B cell (primary cell): Measurements from ENCODE around the gene AGFG2. TPM values are rescaled to one million over a fixed set of nuclear protein-coding genes. Genes with fewer than 3 reads are reported as not detected.
A peak's percentile ranks its signal among the peaks of the same experiment; 100 is the strongest.

Experiments
- ATAC-seq: fragments of 200-7000 bp; cut with Tn5 transposase; one replicate; pipeline ENCODE4 v1.10.0; 2021; ENCODE audit warnings: low read depth, mild to moderate bottlenecking, moderate number of reproducible peaks, moderate library complexity
- CTCF ChIA-PET: fragments of 350-600 bp; sonication (Branson Sonifier 250); formaldehyde crosslinking; loops from one replicate; lab custom pipeline; 2021; ENCODE audit warnings: antibody characterized with exemption, inconsistent platforms; lab: Charles Lee
- POLR2A ChIA-PET: fragments of 350-600 bp; sonication (Branson Sonifier 250); formaldehyde crosslinking; loops from one replicate; lab custom pipeline; 2021; ENCODE audit warnings: antibody characterized with exemption; lab: Charles Lee
- DNase-seq: peaks from one replicate; pipeline ENCODE4 v3.0.0; 2013
- H2AFZ ChIP-seq: 2 replicates; pipeline ENCODE4 v1.6.1; 2012; ENCODE audit warnings: mild to moderate bottlenecking, low read depth, low read length; ENCODE audit not compliant: insufficient read depth, poor library complexity, severe bottlenecking
- H3K27ac ChIP-seq, 2 donors: 1 replicate in 1 of 2; 2 replicates in 1 of 2; pipeline ENCODE4 v1.5.1; 2012 to 2013; ENCODE audit warnings: low read length in 2 of 2, mild to moderate bottlenecking in 2 of 2, moderate library complexity in 1 of 2
- H3K27me3 ChIP-seq, 4 experiments: fragments of 200-600 bp in 1 of 4; sonication (generic) in 1 of 4; replicated peaks in 1 of 4; 1 replicate in 2 of 4; 2 replicates in 2 of 4; pipeline versions ENCODE4 v1.6.1 to v1.7.0; 2013 to 2016; ENCODE audit warnings: low read length in 3 of 4, mild to moderate bottlenecking in 2 of 4, mixed read lengths in 1 of 4, moderate library complexity in 1 of 4; ENCODE audit not compliant: insufficient read depth in 4 of 4, control insufficient read depth in 3 of 4; ENCODE audit errors: control extremely low read depth in 1 of 4
- H3K36me3 ChIP-seq, 2 experiments: replicated peaks in 1 of 2; 1 replicate in 1 of 2; 2 replicates in 1 of 2; pipeline versions ENCODE4 v1.6.1 to v1.7.1; 2013; ENCODE audit warnings: low read length in 1 of 2; ENCODE audit not compliant: insufficient read depth in 2 of 2, control insufficient read depth in 1 of 2; ENCODE audit errors: control extremely low read depth in 1 of 2, extremely low read depth in 1 of 2
- H3K4me1 ChIP-seq, 2 donors: fragments of 200-600 bp in 1 of 2; sonication (generic) in 1 of 2; 1 replicate in 1 of 2; 2 replicates in 1 of 2; pipeline versions ENCODE4 v1.5.1 to v1.6.1; 2013 to 2017; ENCODE audit warnings: low read length in 2 of 2; ENCODE audit not compliant: control insufficient read depth in 2 of 2, insufficient read depth in 2 of 2
- H3K4me2 ChIP-seq: replicated peaks from 2 replicates; pipeline ENCODE3; 2012; ENCODE audit warnings: mild to moderate bottlenecking, low read depth, low read length; ENCODE audit not compliant: poor library complexity, severe bottlenecking
- H3K4me3 ChIP-seq, 5 experiments: fragments of 200-600 bp in 1 of 5; sonication (generic) in 1 of 5; 1 replicate in 3 of 5; 2 replicates in 2 of 5; pipeline versions ENCODE4 v1.5.1 to v1.7.0; 2011 to 2016; ENCODE audit warnings: low read length in 4 of 5, mild to moderate bottlenecking in 4 of 5, low read depth in 2 of 5, control low read depth in 1 of 5, moderate library complexity in 1 of 5; ENCODE audit not compliant: insufficient read depth in 1 of 5; ENCODE audit errors: control extremely low read depth in 1 of 5, extremely low read depth in 1 of 5
- H3K79me2 ChIP-seq: fragments of 200-600 bp; sonication (generic); one replicate; pipeline ENCODE4 v1.6.0; 2016; ENCODE audit warnings: low read length; ENCODE audit not compliant: control insufficient read depth, insufficient read depth
- H3K9ac ChIP-seq: fragments of 200-600 bp; sonication (generic); 2 replicates; pipeline ENCODE4 v1.6.1; 2017; ENCODE audit warnings: mild to moderate bottlenecking, low read length, moderate library complexity
- H3K9me3 ChIP-seq, 3 donors: one replicate each; pipeline versions ENCODE4 v1.6.1 to v1.7.1; 2013; ENCODE audit warnings: low read length in 2 of 3; ENCODE audit not compliant: control insufficient read depth in 2 of 3, insufficient read depth in 1 of 3; ENCODE audit errors: control extremely low read depth in 1 of 3
- H4K20me1 ChIP-seq: 2 replicates; pipeline ENCODE4 v1.6.0; 2012; ENCODE audit warnings: mild to moderate bottlenecking, low read length; ENCODE audit not compliant: insufficient read depth, control insufficient read depth, poor library complexity, severe bottlenecking
- H3K27ac Mint-ChIP-seq: one replicate; pipeline ENCODE4 v1.8.0; 2021; ENCODE audit warnings: mixed read lengths
- H3K27me3 Mint-ChIP-seq: one replicate; pipeline ENCODE4 v1.8.0; 2021; ENCODE audit warnings: mixed read lengths
- H3K4me1 Mint-ChIP-seq: one replicate; pipeline ENCODE4 v1.8.0; 2021; ENCODE audit warnings: mixed read lengths
- H3K4me3 Mint-ChIP-seq: one replicate; pipeline ENCODE4 v1.8.0; 2021; ENCODE audit warnings: mixed read lengths
- H3K9me3 Mint-ChIP-seq: one replicate; pipeline ENCODE4 v1.8.0; 2022; ENCODE audit warnings: mixed read lengths; ENCODE audit not compliant: insufficient read depth
- EZH2 ChIP-seq: IDR thresholded peaks from 2 replicates; pipeline ENCODE4 v1.6.1; 2012; ENCODE audit warnings: borderline replicate concordance, low read depth, mild to moderate bottlenecking, moderate library complexity, low read length; ENCODE audit not compliant: insufficient read depth, poor library complexity, severe bottlenecking
- WGBS: methylation state at CpG from one replicate; pipeline ENCODE4 v1.1.5; 2013; ENCODE audit warnings: missing lambda C conversion rate; ENCODE audit not compliant: insufficient coverage; 5-methylcytosine and 5-hydroxymethylcytosine counted together
- intact Hi-C: fragments of 100-400 bp; cut with micrococcal nuclease; formaldehyde crosslinking; loops from one replicate; pipeline ENCODE4 v1.10.0; 2022
- polyA plus RNA-seq: library from polyadenylated mRNA; depleted of rRNA; stranded (reverse); fragments of >200 nt; gene quantifications from 2 replicates; pipeline ENCODE4 v1.2.3, GENCODE V29; 2012
- total RNA-seq, 2 donors: library from RNA; stranded (reverse); fragments of 120-200 nt in 1 of 2; gene quantifications; 1 replicate in 1 of 2; 2 replicates in 1 of 2; pipeline versions ENCODE4 v1.2.3 to v1.2.4, GENCODE V29; 2013 to 2022
- TF ChIP-seq, protein P1 (sequence below): fragments of 200-600 bp; IDR thresholded peaks from one replicate; pipeline ENCODE4 v1.8.0; 2022; ENCODE audit warnings: antibody characterized with exemption, mild to moderate bottlenecking

The AGFG2 gene
- total and polyA plus RNA-seq, 2 donors (not counting 1 experiment from before 2014, with no cell fraction given), result 11.0 TPM

DNA sequence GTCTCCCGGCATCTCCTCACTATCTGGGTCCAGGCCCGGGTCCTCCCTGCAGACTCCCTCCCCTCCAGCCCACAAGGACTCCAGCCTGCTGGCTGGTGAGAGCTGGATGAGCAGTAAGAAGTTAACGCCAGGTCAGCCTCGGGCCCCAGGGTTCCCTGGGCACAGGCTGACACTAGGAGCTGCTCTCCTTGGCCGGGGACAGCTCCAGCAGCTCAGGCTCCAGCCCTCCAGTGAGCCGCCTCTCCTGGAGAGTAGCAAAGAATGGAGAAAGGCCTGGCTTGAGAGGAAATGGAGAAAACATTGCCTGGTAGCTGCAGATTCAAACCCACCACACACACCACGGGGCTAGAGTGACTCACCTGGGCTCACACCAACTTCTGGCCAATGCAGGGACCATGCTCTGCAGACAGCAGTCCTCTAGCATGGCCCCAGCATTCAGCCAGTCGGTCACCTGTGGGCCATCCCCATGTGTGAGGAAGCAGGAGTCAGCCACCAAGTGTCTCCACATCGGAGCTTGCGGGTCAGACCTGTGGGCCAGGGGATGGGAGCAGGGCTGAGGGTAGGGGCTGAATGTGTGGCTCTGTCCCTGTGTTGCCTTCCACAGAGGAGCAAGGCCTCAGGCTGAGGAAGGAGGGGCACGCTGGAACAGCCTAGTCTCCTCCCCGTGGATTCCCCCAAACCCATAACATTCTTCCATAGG lies 28.2 kb downstream of the AGFG2 start:
- Histone ChIP-seq H3K4me1 (peaks cover 39 to 53% of the 10 kb centered on the region in 2 donors), H3K79me2 (no peaks in the 10 kb centered on the region), H2AFZ (peak overlapping the region; percentile 15), H3K4me2 (peak overlapping the region; percentile 44), H3K9me3 (no peaks in the 10 kb centered on the region), H4K20me1 (peaks cover 7% of the 10 kb centered on the region), H3K9ac (no peak overlapping the region), H3K36me3 (peaks cover 0 to 4% of the 10 kb centered on the region in 2 experiments), H3K27me3 (no peaks in the 10 kb centered on the region), H3K4me3 (no peak overlapping the region), H3K27ac (no peak overlapping the region)
- peak overlapping the region; percentile 78 for H3K27ac Mint-ChIP-seq
- no peak for TF ChIP-seq EZH2
- TF ChIP-seq, protein P1, sequence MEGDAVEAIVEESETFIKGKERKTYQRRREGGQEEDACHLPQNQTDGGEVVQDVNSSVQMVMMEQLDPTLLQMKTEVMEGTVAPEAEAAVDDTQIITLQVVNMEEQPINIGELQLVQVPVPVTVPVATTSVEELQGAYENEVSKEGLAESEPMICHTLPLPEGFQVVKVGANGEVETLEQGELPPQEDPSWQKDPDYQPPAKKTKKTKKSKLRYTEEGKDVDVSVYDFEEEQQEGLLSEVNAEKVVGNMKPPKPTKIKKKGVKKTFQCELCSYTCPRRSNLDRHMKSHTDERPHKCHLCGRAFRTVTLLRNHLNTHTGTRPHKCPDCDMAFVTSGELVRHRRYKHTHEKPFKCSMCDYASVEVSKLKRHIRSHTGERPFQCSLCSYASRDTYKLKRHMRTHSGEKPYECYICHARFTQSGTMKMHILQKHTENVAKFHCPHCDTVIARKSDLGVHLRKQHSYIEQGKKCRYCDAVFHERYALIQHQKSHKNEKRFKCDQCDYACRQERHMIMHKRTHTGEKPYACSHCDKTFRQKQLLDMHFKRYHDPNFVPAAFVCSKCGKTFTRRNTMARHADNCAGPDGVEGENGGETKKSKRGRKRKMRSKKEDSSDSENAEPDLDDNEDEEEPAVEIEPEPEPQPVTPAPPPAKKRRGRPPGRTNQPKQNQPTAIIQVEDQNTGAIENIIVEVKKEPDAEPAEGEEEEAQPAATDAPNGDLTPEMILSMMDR, result no peak
- peaks cover 43% of the 10 kb centered on the region for H3K4me1 Mint-ChIP-seq
- no peak for ATAC-seq
- DNase-seq, result no peak
- WGBS, result 88% methylated on average over 10 of the region's 12 CpGs
- ChIA-PET POLR2A (interaction anchor here (1.6 kb wide), 1 partner anchor 17 kb away, joined by 3 read pairs; no protein-coding TSS in a partner anchor), CTCF (interaction anchor here (0.6 to 9.8 kb wide), 9 partner anchors 8 to 285 kb away, joined by 3 to 226 read pairs (median 5); partner anchors contain the start of genes FBXO24, LRCH4 and SLC12A9)
- no peaks in the 10 kb centered on the region for H3K9me3 Mint-ChIP-seq
- intact Hi-C loops, result no loop called here
- no peaks in the 10 kb centered on the region for H3K27me3 Mint-ChIP-seq
- peak overlapping the region; percentile 13 for H3K4me3 Mint-ChIP-seq

DNA sequence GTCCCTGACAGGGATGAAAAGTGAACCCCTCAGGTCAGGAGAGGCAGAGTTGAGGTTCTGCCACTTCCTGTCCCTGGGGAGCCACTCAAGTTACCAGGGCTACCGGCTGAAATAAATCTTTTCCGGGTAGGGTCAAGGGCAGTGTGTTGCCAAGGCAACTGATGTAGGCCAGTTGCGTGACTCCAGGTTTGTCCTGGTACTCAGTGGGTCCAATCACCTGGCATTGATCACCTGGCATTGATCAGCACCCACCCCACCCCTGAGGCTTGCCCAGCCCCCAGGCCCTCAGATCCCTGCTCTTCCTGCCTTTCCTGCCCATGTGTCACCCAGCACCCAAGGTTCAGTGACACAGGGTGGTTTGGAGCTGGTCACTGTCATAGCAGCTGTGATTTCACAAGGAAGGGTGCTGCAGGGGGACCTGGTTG lies 28.8 kb downstream of the AGFG2 start:
- Histone ChIP-seq H4K20me1 (peaks cover 9% of the 10 kb centered on the region), H3K9me3 (no peaks in the 10 kb centered on the region), H3K4me3 (no peak overlapping the region), H3K4me1 (peaks cover 39 to 53% of the 10 kb centered on the region in 2 donors), H2AFZ (peak overlapping the region; percentile 15), H3K27me3 (no peaks in the 10 kb centered on the region), H3K79me2 (no peaks in the 10 kb centered on the region), H3K36me3 (peaks cover 0 to 4% of the 10 kb centered on the region in 2 experiments), H3K4me2 (peak overlapping the region; percentile 44), H3K27ac (no peak overlapping the region), H3K9ac (no peak overlapping the region)
- peak overlapping the region; percentile 78 for H3K27ac Mint-ChIP-seq
- TF ChIP-seq, protein P1, result no peak
- no peak for TF ChIP-seq EZH2
- H3K4me3 Mint-ChIP-seq, result peak overlapping the region; percentile 13
- ChIA-PET POLR2A (no interaction called here), CTCF (interaction anchor here (1.3 to 9.8 kb wide), 5 partner anchors 9 to 285 kb away, joined by 4 to 226 read pairs (median 5); partner anchors contain the start of genes FBXO24, LRCH4 and SLC12A9)
- peaks cover 43% of the 10 kb centered on the region for H3K4me1 Mint-ChIP-seq
- ATAC-seq (peak; percentile 19), DNase-seq (no peak)
- WGBS, result 13% methylated on average over 3 of the region's 3 CpGs
- H3K9me3 Mint-ChIP-seq, result no peaks in the 10 kb centered on the region
- intact Hi-C loops, result no loop called here
- H3K27me3 Mint-ChIP-seq, result no peaks in the 10 kb centered on the region
